NCI-H2196 treated with DMSO at 0.1 percent for 48 hours (cell line): Measurements from ENCODE around the gene RPL27A.
"Not testable (repeated sequence)": the region's sequence is repeated elsewhere in the genome, so short reads cannot be mapped to it uniquely, and the experiment has no call there.

Experiments
- DNase-seq: peaks from one replicate; lab custom pipeline; 2025; ENCODE audit not compliant: unreplicated experiment; lab: John Stamatoyannopoulos, UW

The RPL27A gene

DNA sequence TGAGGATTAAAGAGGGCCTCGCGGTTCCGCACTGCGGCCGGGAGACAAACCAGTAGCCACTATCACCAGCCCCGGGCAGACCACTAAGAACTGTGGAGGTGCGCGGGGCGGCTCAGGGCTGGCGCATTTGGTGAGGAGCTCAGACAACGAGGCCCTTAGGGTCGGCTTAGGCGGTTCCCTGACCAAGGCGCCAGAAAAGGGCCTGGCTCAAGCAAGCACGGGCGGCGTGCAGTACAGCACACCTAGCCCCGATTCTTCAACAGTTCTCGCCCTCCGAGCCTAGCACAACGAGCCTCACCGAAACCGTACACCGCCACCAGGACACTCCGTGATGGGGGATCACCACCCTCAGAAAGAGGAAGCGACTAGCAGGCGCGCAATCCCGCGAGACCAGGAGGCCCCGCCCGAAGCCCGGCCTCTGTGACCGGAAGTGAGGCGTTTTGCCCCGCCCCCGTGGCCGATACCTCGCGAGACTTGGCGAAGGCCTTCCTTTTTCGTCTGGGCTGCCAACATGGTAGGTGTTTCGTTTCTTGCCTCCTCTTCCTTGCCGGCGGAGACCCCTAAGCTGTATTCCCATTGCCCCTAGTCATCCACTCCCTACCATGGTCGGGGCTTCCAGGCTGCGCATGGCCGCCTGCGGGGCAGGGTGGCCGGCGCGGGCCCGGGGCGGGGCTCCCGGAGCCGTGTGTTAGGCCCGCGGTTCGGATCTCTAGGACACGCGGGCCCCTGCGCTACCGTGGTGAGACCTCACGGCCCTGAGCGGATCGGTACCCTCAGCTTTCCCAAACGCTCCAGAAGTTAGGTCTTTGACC is at the start of gene RPL27A, which contains the start of gene TRIM66:
Gene RPL27A, plus strand, starts transcription at position 490 of the 812 bp plus-strand sequence. Its CDS starts 22 bp downstream, at position 512.
Gene TRIM66, minus strand, starts transcription at position 363 of the 812 bp plus-strand sequence. CDS start 10,391 bp downstream, outside the sequence.
- peak; percentile 87 for DNase-seq

DNA sequence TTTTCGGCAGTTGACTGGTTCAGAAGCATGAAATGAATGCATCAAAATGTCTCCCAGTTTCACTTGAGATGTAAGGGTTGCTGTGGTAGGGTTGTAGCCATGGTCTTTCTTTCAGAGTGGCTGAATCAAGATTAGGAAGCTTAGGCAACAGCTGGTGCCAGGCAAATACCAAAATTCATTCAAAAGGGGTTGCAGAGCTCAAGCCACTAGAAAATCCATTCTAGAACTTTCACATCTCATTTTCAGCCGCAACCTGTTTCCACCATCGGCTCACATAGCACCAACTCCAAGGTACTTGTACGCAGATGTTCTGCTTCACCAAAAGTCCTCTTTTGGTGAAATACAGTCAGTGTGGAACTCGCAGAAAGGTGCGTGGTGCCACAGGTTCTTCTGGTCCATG is 48.1 kb upstream of the RPL27A start:
- no peak for DNase-seq

DNA sequence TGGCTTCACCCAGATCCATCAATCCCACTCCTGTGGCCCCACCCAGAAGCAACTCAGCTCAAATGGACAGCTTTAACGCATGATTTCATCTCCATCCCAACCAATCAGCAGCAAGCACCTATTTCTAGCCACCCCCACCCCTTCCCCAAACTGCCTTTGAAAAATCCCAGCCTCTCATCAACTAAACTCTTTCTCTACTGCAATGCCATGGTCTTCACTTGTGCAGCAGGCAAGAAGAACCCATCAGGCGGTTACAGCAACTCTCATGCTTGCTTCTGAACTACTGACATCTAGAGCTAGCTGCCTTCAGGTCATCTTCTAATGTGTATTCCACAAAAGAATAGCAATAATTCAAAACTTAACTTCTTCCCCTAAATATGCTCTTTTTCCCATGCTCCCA is 46.5 kb upstream of the RPL27A start:
- no peak for DNase-seq

DNA sequence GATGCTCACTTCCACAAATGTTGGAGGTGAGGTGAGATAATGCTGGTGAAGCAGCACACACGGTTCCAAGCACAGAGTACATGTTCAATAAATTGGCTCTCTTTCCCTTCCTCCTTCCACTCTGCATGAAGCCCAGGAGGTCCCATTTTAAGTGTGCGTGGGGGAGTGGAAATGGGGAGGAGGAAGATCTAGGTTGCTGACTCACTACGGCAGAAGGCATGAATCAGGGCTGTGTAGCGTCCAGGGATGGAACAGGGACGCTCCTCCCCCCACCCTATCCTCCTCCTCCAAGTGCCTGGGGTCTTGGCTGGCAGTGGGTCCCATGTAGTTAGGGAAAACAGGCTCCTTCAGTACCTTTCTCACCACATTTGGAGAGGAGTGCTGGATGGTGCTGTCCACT is 44.3 kb upstream of the RPL27A start:
- no peak for DNase-seq

DNA sequence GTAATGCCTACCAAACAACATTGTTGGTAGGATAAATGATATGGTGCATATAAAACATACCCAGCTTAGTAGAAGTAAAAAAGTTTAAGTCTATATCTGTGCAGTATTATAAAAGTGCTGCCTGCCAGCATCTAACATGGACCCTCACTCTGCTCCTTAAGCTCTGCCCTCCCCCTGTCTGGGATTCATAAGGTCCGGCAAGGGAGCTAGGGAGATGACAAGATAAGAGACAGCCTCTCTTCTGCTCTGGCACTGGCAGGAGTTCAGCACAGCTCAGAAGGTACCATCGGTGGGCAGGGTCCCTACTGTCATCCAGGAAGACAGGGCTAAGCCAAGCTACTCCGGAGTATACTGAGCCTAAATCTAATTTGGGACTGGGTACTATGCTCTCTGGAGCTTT is 42.9 kb upstream of the RPL27A start:
- DNase-seq = no peak

DNA sequence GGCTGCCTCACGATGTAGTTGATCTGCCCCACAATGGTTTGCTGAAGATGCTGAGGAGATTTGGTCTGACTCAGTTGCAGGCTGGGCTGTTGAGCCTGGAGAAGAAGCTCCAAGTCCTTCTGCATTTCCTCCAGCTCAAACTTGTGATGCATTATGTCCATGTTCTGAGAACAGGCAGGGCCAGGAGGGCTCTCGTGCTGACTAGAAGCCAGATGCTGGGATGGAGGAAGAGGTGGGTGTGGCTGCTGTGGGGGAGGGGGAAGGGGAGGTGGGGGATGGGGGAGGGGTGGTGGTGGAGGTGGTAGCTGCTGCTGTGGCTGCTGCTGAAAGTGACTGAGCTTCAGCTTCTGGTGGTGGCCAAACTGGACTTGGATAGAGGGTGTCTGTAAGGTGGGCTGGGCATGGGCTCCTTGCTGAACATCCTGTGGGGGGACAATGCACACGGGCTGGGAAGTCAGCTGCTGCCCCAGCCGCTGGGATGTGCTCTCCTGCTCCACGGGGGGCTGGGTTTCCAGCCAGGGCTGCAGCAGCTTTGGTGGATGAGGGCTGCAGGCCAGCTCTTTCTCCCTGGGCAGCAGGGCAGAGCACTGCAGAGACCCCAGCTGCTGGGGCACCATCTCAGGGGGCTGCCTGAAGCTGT is 42.2 kb upstream of the RPL27A start:
- no peak for DNase-seq

DNA sequence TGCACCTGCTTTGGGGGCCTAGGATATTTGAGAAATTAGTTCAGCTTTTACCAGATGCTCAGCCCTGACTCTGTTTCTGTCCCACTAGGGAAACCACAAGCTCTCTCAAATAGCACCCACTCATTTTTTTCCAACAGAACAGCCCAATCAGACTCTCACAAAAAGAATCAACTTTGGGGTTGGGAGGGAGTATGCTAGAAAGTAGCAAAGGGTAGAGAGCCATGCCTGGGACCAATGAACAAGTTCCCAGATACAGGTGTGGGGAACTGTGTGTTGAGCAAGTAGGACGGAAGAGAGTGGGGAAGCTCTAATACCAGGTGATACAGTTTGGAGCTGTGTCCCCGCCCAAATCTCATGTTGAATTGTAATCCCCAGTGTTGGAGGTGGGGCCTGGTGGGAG is 41.3 kb upstream of the RPL27A start:
- DNase-seq = no peak

DNA sequence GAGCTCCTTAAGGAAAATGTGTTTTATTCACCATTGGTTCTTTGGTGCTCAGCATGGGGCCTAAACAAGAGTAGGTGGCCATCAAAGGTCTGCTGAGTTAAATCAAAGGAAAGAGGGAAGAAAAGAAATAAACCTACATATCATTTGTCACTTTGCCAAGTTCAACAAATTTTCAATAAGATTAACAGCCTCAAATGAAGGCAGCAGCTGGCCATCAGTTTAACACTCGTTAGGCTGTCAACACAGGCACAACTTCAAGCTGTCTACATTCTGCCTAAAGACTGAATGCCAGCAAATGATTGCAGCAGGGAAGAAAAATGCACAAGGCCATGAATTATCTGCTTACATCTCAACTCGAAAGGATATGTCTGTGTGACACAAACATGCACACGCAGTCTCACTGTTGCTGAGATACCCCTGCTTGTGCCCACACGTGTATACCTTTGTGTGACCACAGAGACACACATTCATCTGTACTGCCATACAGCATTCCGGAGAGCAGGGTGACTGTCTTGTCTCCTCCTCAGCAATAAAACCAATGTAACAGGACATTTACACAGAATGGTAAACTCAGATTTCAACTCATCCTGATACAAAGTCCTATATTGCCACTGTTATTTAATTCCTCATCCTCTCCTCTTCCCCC is 40.3 kb upstream of the RPL27A start:
- DNase-seq = no peak

DNA sequence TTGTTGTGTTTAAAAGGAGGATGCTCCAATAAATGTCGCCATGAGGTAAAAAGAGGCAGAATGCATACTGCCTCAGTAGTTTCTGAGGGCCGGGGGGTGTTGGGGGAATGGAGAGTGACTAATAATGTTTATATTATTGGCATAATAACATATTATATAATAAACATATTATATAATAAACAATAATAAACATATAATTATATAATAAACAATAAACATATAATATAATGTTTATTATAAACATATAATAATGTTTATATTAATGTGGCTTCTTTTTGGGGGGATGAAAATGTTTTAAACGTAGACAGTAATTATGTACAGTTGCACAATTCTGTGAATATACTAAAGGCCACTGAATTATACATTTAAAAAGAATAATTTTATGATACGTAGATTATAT is 35.7 kb upstream of the RPL27A start:
- no peak for DNase-seq

DNA sequence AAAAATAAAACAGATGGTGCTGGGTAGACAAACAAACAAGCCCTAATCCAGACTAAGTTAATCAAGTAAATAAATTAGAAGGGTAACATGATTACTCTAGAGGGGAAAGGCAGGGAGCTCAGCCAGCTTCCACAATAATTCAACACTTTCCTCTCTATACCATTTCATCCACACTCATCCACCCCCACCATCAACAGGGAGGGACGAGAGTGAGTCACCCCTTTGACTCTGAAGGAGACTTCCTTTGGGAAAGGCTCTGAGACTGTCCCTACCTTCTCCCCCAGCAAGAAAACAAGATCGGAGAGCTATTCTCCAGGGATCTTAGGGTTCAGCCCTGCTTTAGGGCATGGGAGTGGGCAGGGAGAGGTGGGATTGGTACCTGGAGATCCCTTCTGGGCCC is 33.2 kb upstream of the RPL27A start:
- no peak for DNase-seq

DNA sequence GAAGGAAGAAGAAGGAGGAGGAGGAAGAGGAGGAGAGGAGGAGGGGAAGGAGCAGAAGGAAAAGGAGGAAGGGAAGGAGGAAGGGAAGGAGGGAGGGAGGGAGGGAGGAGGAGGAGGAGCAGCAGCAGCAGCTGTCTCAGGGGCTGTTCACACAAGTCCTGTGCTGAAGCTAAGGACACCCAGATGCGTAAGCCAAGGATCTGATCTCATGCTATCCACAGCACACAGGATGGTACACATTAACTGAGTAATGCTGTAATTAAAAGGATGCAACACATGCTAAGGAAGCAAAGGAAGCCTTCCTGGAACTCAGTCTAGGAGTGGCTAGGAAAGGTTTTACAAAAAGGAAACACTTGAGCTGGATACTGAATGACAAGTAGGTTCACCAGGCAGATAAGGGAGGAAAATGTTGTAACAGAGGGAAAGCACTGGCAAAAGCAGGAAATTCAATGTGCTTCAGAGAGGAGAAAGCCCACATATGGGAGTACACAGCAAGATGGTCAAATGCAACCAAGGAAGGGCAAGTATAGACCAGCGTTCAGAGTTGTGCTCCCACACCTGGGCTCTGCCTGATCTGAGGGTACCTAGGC is 32.1 kb upstream of the RPL27A start:
- no peak for DNase-seq

DNA sequence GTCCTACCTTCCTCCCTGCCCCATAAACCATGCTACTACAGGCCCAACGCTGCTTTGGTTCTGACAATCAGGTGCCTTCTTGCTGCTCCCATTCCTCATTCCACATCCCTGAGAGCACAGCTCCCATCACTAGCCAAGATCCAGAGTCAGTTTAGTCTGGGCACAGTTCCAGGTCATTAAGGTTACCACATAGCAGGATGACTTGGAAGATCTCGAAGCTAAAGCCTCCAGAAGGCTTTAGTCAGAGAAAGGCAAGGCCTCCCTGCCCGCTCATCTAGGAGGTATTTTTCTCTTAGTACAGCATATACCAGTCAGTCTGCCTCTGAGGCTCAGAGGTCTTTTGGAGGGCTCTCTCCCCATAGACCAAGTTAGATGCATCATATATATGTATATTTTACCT is 30.5 kb upstream of the RPL27A start:
- DNase-seq = no peak

DNA sequence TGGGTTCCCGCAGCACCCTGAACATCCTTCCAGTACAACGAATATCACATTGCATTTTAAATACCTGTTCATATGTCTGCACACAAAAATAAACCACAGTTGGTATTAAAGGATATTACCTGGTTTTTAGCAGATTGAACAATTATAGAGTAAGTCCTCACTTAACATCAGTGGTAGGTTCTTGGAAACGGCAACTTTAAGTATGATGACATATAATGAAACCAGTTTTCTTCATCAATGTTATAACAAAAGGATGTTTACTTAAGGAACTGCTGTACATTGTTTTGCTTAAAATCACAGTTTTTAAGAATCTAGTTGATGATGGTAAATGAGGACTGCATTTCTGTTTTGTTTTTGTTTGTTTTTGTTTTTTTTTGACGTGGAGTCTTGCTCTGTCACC is 28.1 kb upstream of the RPL27A start:
- no peak for DNase-seq

DNA sequence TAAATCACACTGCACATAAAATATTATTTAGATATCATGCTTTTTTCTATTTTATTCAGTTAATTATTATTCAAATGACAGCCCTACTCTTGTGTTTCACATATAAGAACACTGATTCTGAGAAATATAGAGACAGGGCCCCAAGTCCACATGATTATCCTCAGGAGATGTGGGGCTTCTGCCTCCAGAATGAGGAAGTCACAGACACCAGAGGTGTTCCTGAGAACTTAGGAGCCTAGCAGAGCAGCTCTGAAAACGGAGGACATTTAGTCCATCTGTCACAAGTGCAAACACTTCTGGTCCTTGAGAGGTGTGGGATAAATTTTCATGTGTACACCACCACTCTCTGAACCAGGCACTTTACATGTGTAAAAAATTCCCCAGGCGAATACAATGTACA is 26.3 kb upstream of the RPL27A start:
- no peak for DNase-seq

DNA sequence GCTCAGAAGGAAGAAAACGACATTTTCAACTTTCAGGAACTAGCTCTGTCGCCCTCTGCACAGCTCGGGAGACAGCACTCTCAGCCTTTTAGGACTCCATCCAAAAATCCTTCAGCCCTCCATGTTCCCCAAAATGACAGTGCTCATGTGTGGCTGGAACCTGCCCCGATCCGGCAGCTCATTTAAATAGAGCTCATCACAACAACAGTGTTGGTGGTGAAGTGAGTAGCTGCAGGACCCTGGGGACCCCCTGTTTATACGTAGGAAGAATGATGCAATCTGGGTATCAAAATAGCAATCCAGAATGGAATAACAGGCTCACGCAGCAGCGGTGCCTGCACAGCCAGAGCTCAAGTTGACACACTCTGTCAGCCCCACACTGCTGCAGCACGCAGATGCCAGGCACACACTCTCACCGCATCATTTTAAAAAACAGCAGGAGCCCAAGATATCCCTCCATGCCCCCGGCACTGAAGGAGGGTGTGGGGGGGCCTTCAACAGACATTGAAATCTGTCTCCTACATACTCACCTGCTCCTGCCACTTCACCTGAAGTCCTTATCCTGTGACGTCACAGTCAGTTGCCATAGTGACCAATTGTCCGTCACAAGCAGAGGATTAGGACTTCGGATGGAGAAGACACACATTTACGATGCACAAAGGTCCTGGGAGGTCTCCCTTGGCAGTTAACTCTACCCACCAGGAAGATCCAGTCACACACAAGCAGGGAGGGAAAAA is 24.1 kb upstream of the RPL27A start:
- DNase-seq = no peak

DNA sequence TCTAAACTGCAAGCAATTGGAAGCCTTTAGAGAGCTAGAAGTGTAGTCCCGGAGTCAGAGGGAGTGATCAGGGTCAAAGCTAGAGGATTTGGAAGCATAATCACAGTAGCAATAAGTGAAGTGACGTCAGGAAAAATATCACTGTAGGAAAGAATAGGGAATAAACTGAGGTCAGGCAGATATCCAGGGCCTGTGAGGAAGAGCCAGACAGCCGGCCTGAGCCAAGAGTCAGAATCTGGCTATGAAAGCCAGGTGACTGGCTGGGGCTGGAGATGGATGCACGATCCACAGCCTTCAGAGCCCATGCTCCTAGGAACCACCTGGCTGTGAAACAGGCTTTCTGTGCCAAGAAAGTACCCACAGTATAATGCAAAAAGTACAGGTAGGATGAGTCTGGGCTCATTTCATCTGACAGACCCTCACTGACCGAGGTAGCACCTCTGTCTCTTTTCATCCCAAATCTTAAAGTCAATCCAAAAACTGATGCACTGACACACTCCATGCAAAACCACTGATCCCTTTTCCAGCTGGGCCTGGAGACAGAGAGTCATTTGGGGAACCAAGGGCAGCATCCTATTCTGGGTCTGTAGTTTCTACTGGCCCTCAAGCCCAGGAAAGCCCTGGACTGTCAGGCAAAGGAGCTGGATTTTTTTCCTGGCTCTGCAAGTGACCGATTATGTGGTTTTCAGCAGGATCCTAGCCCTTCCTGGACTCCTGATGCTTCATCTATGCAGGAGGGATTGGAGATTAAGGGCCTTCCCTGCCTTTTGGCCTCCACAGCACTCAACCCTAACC is 21.4 kb upstream of the RPL27A start:
- no peak for DNase-seq

DNA sequence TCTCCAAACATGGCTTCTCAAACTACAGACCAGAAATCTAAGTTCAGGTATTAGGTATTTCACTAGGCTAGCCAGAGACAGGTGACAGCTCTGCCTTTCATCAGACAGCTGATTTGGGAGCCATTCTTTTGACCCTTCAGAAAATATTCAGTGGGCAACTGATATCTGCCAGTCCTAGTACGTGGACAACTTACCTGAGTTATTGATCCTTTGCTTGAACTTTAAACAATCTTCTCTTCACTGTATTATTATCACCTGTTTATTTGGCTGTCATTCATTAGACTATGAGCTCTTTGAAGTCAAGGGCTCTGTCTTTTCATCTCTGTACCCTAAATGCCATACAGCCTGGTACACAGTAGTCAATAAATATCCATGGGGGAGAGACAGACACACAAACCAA is 17.4 kb upstream of the RPL27A start:
- no peak for DNase-seq

DNA sequence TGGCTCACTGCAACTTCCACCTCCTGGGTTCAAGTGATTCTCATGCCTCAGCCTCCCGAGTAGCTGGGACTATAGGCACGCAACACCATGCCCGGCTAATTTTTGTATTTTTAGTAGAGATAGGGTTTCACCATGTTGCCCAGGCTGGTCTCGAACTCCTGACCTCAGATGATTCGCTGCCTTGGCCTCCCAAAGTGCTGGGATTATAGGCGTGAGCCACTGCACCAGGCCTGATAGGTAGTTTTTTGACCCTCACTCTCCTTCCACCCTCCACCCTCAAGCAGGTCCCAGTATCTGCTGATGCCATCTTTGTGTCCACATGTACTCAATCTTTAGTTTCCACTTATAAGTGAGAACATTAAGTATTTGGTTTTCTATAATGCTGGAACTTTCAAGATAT is 12.5 kb upstream of the RPL27A start:
- DNase-seq = not testable (repeated sequence)

DNA sequence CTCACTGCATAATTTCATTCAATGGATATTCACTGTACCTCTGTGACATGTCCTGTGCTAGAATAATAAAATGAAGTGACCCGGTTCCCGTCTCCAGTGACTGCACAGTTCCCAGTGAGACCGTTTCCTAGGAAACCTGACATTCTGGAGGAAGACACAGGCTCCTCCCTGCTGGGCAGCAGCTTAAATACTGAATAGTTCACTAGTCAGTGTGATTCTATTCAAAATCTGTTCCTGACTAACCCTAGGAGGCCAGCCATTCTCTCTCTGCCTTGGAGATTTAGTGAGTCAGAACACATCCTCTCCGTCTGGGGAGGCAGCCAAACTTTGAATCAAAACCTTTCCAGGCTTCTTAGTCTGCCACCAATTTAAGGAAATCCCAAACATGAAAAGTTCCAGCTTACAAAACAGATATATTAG is 11.4 kb upstream of the RPL27A start:
- DNase-seq = peak; percentile 20

DNA sequence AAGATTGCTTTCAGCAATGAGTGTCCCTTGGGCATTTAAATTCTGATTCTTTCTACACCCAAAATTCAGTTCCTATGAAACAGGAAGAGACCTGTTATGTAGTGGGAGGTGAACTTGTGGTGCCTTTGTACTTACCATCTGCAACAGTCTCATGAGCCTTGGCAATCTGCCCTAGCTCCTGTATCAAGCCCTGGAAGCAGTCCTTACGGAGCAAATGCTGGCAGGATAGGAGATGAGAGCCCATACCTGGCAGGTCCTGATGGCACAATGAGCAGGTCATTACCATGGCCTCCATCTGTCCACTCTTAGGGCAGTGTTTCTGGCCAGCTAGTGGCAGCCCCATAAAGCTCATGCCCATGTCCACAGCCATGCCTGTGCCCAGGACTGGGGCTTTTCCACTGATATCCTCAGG is 10.9 kb upstream of the RPL27A start:
- no peak for DNase-seq
